Psoas muscle (tissue), 7 donors: ENCODE results near the gene TRABD2A. TPM values are rescaled to one million over a fixed set of nuclear protein-coding genes. Genes with fewer than 3 reads are reported as not detected.

ENCODE experiments used
- polyA plus RNA-seq, 3 donors: library from polyadenylated mRNA; stranded (reverse); fragments of 200-250 nt; gene quantifications; one replicate each; pipeline ENCODE4 v1.2.3, GENCODE V29; 2013
- total RNA-seq, 4 donors: library from RNA; stranded (reverse); fragmentation: NEBNext Ultra II Directional in 2 of 4; extraction: Animal tissue kit (Norgen Biotek cat#: 25700) in 2 of 4; gene quantifications; one replicate each; pipeline versions ENCODE4 v1.2.1 to v1.2.4, GENCODE V29; 2021 to 2023
- donor health status: healthy with polysubstance abuse.
- donor health status: DM: no; HTN: no; CAD: no; lungs with moderate emphysema.
- donor health status: Bipolar disorder and iron deficiency.
- donor health status: healthy.
- donor health status: DM: no; HTN: no; CAD: no.
- donor health status: DM: no; HTN: no; CAD: no.
- donor health status: DM: yes; HTN: yes; CAD: no.

TRABD2A gene
- total and polyA plus RNA-seq, 7 donors: 0.27 to 0.74 (median 0.35) TPM

Other genes starting within 250 kb of the TRABD2A start
- gene TMSB10, start 24.6 kb upstream of the TRABD2A start, total RNA-seq: 100 to 1,000 TPM; 181 to 306 (median 239) TPM
- 100 to 1,000 TPM; 223 to 849 (median 317) TPM for gene TMSB10, start 24.6 kb upstream of the TRABD2A start, polyA plus RNA-seq
- 100 to 1,000 TPM in 3 of 4 donors, 10 to 100 TPM in 1; 89.0 to 197 (median 153) TPM for gene KCMF1, start 90.1 kb upstream of the TRABD2A start, total RNA-seq
- 100 to 1,000 TPM in 1 of 3 donors, 10 to 100 TPM in 2; 74.6 to 374 (median 97.3) TPM for gene KCMF1, start 90.1 kb upstream of the TRABD2A start, polyA plus RNA-seq